ENCODE measurements around the gene POLN.
"Not testable (repeated sequence)": the region's sequence is repeated elsewhere in the genome, so short reads cannot be mapped to it uniquely, and the experiment has no call there.

POLN gene

DNA sequence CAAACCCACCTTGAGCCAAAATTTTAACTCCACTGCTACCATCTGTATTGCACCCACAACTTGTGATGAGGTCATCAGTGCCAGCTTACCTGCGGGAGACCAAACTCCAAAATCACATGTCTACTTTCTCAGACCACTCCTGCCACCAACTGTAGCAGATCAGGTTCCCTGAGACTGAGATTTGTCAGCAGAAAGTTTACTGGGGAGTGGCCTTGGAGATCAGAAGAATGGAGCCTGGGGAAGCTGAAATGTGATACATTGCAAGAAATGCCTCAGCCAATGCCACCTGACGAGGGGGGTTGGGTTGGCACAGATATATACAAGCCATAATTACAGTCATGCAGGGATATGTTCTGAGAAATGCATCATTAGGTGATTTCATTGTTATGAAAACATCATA is 19.1 kb downstream of the POLN start:
- no peak for DNase-seq (ENCODE audit: low read depth in 4 of 4, low spot score in 1 of 4)

DNA sequence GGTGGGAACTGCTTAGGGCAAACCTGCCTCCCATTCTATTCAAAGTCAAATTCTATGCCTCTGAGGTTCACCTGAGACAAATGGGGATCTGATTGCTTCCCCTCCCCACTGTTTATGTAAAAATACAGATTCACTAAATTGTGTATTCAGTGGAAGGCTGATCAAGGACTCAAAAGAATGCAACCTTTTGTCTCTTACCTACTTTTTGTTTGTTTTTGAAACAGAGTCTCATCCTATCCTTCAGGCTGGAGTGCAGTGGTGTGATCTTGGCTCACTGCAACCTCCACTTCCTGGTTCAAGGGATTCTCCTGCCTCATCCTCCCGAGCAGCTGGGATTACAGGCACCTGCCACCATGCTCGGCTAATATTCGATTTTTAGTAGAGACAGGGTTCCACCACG is 20.5 kb downstream of the POLN start:
- DNase-seq (ENCODE audit: low read depth in 4 of 4, low spot score in 1 of 4), result not testable (repeated sequence)

DNA sequence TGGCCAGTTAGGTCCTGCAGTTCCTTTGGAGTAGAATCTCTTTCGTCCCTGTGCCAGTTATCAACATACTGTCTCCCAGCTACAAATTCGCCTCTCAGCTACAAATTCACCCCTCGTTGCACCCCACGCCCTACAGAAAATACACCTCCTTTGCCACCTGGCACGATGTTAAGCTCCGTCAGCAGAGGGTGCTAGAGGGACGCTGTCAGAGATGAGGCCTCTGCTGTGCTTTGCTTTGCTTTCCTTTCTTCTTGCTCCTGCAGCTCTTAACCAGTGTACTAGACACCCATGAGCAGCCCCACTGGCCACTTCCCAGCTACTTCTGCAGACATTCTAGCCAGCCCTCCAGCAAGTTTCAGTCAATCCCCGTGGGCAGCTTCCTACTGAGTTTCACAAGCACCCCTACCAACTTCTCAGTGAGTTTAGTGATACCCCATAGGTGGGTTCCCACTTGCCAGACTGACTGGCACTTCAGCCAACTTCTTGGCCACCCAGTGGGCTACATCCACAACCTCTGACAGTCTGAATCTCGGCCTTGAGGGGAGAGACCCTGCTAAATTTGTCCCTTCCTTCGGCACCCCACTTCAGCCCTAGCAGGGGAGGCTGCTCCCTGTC is 21.8 kb downstream of the POLN start:
- peak; percentile 64 to 71 (median 68) for DNase-seq (ENCODE audit: low read depth in 4 of 4, low spot score in 1 of 4)

DNA sequence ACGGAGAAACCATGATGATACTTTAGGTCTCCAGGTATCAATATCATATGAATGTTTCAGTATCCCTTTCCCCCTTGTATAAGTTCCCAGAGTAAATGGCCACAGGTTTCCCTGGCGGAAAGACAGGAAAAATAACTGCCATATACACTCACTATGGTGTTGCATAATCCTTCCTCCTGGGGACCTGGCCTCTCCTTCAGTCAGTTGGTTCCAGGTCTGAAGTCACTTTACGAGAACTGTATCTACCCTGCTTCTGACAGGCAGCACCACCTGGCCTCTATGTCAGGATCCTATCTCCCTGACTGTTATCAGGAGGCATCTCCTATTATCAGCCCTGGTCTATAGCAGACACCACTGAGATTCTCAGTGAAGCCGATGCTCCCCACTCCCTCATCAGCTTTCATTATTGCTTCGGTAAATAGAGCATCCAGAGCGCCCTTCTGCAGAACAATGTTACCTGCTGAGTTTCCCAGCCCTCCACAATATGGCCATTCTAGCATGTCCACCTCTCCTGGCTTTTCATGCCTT is 22.6 kb downstream of the POLN start:
- DNase-seq (ENCODE audit: low read depth in 4 of 4, low spot score in 1 of 4), result no peak

DNA sequence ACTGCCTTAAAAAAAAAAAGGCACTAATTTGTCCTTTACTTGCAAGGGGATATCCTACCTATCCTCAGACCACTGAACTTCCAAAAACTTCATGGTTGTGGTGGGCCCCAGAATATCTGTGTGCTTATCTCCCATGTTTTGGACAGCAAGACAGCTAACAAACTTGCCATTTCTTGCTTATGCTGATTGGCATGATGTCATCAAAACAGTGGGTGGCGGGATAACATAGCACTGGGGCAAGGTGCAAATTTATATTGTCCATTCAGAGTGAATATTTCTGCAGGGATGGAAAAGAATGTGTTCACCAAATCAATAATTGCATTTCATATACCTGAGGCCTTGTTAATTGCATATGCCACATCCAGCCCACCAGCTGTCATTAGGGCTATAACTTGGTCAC is 23.5 kb downstream of the POLN start:
- DNase-seq (ENCODE audit: low read depth in 4 of 4, low spot score in 1 of 4), result no peak

DNA sequence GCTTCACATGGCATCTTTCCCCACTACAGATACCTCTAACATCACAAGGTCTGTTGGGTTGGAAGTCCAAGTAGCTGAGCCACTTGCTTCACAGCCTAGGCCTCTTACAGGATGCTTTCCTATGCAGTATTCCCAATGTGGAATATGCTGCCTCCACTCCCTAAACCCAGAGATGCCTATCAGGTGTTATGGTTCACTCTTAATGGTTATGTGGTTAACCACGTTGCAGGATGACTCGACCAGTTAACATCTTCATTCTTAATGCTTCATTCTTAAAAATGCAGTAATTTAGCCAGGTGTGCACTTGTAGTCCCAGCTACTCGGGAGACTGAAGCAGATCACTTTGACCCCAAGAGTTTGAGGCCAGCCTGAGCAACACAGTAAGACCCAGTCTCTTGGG is 24.2 kb downstream of the POLN start:
- DNase-seq (ENCODE audit: low read depth in 4 of 4, low spot score in 1 of 4), result no peak

DNA sequence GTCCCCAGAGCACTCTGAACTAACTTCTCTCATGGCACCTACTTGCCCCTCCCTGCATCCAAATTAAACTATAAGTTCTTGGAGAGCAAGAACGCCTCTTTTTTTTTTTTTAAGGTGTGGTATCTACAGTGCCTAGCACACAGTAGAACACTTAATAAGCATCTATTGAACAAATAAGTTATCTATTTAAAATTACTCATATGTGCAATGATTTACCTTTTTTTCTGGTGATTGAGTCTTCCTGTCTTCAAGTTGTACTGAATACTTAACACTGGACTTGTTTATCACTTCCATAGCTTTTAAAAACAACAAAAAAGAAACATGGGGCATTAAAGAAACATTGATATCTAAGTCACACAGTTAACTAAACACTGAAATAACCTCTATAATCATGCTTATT is 29.1 kb downstream of the POLN start:
- DNase-seq (ENCODE audit: low read depth in 4 of 4, low spot score in 1 of 4), result no peak

DNA sequence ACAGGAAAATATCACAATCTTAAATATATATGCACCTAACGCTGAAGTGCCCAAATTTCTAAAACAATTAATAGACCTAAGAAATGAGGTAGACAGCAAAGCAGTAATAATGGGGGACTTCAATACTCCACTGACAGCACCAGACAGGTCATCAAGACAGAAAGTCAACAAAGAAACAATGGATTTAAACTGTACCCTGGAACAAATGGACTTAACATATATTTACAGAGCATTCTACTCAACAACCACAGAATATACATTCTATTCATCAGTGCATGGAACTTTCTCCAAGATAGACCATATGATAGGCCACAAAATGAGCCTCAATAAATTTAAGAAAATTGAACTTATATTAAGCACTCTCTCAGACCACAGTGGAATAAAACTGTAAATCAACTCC is 39.1 kb downstream of the POLN start:
- not testable (repeated sequence) for DNase-seq (ENCODE audit: low read depth in 4 of 4, low spot score in 1 of 4)

DNA sequence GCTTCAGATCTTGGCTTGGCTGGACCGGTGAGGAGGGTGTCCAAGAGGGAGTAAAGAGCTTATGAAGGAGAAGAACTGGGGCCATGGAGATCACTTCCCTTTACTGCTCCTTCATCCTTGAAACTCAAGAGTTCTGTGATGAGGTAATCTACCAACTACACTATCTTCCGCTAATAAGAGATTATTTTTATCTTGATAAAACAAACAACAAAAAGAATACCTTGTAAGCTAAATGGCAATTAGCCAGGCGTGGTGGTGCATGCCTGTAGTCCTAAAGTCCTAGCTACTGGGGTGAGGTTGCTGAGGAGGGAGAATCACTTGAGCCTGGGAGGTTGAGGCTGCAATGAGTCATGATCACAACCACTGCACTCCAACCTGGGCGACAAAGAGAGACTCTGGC is 47.4 kb downstream of the POLN start:
- no peak for DNase-seq (ENCODE audit: low read depth in 4 of 4, low spot score in 1 of 4)

DNA sequence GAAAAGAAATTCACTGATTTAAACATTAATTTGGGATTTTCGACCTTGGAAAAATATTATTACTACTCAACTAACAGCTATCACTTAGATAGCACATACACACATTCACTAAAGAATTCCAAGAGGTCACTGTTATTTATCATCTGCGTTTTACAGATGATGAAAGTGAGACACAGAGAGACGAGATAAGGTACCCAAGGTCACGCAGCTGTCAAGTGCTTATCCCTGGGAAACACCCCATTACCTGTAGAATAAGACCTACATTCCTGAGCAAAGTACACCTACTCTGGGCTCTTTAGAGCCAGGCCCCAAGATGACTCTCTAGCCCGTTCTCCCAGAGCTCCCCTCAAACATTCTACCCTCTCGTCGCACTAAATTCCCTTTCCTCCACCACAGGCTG is 48.6 kb downstream of the POLN start:
- DNase-seq (ENCODE audit: low read depth in 4 of 4, low spot score in 1 of 4), result no peak

DNA sequence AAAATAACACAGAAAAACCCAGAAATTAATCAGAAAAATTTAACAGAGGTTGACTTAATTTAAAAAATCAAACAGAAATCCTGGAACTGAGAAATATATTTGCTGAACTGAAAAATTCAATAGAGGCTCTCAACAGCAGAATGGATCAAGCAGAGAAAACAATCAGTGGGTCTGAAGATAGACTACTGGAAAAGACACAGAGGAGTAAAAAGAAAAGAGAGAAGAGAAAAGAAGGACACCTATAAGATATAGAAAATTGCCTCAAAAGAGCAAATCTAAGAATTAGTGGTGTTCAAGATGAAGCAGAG is 55.1 kb downstream of the POLN start:
- DNase-seq (ENCODE audit: low read depth in 4 of 4, low spot score in 1 of 4), result no peak

DNA sequence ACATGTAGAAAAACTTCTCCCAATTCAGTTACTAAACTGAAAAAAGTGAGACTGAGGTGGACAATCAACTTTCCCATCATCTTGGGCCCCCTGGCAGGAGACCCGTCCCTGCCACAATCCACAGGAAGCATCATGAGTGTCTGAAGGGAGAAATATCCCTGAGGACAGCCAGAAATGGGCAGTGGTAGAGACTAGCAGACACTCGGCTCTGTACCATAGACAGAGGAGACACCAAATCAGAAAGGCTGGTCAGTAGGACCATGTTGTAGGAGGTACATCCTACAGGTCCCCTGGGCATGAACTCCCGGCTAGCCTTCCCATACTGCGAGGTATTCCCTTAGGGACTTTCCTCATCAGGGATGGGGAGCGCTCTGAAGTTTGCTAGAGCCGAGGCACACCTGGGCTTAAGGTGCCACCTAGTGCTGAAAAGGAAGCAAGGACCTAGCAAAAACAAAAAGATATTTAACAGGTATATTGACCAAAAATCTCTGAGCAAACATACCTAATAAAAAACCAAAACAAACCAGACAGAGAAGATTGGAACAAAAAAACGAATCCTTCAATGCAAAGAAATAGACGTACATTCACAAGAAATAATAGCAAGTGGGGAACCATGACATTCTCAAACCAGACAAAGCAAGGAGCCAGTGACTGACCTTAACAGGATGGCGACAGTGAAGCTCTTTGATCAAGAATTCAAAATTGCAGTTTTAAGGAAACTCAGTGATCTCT is 55.6 kb downstream of the POLN start:
- DNase-seq (ENCODE audit: low read depth in 4 of 4, low spot score in 1 of 4), result no peak

DNA sequence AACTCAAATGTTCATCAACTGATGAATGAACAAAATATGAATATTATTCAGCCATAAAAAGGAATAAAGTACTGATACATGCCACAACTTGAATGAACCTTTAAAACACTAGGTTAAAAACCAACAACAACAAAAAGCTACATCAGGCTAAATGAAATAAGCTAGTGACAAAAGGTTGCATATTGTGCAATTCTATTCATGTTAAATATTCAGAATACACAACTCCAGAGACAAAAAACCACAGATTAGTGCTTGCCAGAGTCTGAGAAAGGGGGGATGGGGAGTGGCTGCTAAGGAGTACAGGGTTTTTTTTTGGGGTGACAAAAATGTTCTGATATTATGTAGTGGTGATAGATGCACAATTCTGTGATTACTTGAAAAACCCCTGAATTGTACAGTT is 58.5 kb downstream of the POLN start:
- no peak for DNase-seq (ENCODE audit: low read depth in 4 of 4, low spot score in 1 of 4)

DNA sequence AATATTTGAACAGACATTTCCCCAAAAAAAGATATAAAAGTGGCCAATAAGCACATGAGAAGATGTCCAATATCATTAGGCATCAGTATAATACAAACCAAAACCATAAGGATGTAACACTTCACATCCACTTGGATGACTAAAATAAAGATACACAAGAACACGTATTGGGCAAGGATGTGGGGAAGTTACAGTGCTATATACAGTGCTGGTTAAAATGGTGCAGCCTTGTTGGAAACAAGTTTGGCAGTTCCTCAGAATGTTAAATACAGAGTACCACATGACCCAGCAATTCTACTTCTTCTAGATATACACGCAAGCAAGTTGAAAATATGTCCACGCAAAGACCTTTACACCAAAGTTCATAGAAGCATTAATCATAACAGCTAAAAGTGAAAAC is 58.9 kb downstream of the POLN start:
- DNase-seq (ENCODE audit: low read depth in 4 of 4, low spot score in 1 of 4), result no peak

DNA sequence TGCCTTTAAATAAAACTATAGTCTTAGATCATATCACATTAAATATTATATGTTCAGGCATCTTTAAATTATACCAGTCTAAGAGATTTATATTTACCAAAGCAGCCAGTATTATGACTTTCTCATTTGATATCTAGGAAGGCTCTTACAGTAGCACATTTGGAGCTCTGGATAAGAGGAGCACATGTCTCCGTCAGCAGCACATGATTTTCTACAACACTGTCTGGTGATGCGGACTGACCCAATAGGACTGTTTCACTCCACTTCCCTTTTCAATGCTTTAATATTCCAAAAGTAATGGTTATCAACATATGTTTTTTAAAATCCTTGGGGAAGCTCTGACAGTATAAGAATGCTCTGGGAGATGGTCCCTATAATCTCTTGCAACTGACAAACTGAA is 61.5 kb downstream of the POLN start:
- DNase-seq (ENCODE audit: low read depth in 4 of 4, low spot score in 1 of 4), result no peak

DNA sequence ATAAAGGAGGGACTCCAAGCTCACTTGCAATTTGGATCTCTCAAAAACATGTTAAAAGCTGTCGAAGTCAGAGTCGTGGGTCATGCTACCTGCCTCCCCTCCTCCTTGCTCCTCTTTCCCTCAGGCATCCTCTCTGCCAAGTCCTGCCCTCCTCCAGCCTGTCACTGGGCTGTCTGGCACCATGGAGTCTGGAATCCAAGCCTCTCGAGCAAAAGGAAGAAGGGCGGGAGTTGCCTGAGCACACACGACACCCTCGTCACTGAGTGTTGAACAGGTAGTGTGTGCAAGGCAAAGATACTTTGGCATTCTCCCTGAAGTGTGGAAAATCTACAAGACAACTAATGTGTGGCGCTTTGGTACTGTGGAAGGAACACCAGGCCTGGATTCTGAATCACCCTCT is 62.2 kb downstream of the POLN start:
- no peak for DNase-seq (ENCODE audit: low read depth in 4 of 4, low spot score in 1 of 4)

DNA sequence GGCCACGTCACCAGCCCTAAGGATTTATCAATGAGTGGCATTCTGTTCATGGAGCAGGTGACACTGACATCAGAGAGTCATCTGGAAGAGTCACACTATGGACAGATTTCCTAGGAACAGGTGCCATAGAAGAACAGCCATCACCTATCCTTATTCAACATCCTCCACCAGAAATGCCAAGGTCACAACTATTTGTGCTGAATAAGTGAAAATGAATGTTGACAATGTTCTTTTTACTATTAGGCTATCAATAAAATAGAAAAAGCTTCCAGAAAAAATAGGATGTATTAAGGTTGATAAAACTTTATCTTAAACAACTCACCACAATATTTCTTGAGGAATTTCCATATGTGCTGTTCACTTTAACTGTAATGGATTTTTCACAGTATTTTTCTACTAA is 62.9 kb downstream of the POLN start:
- DNase-seq (ENCODE audit: low read depth in 4 of 4, low spot score in 1 of 4), result no peak

DNA sequence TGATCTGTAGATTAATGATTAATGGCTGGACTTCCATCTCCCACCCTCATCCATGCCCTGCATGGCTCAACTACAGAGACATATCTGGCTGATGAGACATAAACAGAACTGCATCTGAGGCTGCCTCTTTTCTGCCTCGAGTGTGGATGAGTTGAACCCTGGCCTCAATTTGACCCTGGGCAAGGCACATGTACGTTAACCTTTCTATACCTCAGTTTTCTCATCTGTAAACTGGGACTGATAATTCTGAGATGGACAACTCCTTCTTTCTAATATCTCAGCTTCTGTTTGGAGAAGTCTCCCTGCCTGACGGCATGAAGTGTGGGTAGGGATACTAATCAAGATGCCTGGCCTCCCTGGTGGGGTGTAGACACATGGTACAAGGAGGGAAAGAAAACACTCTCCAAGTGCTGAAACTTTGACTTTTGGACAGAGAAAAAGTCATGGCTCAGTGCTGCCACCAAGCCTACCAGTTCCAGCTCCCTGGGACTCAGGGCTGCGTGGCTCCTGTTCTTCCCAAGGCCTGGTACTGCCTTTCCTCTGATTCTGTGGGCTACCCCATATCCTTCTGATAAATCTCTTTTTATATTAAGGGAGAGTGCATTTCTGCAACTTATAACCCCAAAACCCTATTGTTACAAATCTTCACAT is 64.4 kb downstream of the POLN start:
- DNase-seq (ENCODE audit: low read depth in 4 of 4, low spot score in 1 of 4), result no peak

DNA sequence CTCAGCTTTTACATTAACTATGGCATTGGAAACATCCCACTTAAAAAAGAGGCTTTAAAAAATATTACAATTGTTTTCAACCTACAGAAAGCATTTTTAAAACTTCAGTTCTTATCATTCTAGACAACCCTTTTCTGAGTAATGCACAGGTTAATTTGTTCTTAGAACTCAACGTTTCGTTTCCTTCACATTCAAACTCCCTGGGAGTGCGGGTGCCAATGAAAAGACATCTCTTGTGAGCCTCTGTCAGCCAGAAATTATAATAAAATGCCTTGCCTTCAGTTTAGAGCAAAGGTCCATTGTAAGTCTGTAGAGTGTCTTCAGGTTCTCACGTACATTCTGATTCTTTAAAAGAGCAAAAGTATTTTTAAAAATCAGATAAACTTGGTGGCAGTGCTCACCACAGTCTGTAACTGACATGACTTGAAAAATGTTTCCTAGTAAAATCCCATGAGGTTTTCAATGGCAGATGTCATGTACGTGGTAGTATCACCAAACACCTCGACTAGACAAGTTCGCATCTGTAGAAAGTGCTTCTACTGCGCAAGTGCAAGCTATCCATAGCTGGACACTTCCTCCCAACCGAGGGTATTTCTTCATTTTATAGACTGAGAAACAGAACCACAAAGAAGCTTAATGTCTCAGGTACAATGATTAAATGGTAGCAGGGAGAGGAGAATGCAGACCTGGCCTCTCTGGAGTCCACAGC is 65.8 kb downstream of the POLN start:
- no peak for DNase-seq (ENCODE audit: low read depth in 4 of 4, low spot score in 1 of 4)

DNA sequence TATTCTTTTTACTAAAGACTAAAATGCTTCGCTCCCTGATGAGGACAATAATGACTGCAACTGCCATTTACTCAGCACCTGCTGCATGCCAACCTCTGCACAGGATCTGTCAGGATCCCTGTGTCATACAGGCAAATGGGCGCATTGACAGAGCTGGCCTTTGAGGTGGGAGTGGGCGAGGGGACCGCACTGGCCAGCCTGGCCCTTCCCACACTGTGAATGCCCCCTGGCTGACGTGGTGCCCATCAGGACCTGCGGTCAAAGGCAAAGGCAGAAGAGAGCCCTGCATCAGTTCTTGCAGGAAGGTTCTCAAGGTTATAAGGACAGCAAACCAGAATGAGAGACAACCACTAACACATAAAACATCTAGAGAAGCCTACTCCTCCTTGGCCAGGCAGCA is 67.9 kb downstream of the POLN start:
- no peak for DNase-seq (ENCODE audit: low read depth in 4 of 4, low spot score in 1 of 4)

DNA sequence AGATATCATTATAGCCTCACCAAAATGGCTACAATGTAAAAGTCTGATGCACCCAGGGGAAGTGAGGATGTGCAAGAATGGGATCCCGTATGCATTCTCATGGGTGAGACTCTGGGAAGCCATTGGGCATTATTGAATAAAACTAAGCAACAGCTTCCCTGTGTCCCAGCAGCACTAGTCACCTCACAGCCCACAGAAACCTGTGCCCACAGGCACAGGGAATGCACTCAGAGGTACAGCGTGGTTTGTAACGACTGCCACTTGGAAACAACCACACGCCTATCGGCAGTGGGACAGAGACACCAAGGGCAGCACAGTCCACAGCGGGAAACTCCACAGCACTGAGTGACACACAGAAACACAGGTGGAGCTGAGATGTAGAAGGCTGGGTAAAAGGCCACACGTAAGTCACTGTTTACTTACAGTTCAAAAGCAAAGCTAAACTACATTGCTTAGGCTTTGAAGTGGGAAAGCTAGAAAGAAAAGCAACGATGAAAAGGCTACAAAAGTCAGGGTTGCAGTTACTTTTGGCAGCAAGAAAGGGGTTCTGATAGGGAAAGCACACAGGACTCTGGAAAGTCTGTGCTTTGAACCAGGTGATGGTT is 69.2 kb downstream of the POLN start:
- no peak for DNase-seq (ENCODE audit: low read depth in 4 of 4, low spot score in 1 of 4)

DNA sequence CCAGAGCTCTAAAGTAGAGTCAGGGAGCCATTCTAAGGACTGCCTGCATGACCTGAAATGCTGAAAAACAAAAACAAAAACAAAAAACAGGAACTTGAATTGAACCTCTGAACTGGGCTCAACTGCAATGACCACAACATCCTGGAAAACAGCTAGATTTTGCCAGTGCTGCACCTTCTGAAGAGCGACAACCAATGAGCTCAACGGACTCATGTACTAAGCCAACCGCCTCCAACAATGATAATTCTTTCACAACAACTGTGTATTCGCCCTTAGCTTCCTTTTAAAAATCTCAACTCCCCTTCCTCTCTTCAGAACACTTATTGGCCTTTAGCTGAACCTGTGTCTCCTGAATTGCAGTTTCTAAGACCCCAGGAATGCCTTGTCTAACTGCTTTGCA is 69.8 kb downstream of the POLN start:
- DNase-seq (ENCODE audit: low read depth in 4 of 4, low spot score in 1 of 4), result no peak

Data from stimulated activated CD4-positive, alpha-beta T cell treated with anti-CD3 and anti-CD28 coated beads, Interleukin-1b, Interleukin-23, amount 100 ng/mL, for 24 hours (primary cell).